Keratinocyte (primary cell): Measurements from ENCODE around the gene SMYD3. TPM values are rescaled to one million over a fixed set of nuclear protein-coding genes. Genes with fewer than 3 reads are reported as not detected.

ENCODE experiments used
- DNase-seq: peaks from one replicate; pipeline ENCODE4 v3.0.0-alpha.2; 2011; ENCODE audit warnings: low read depth, missing footprints, low spot score
- FAIRE-seq: peaks from 2 replicates; lab custom pipeline; 2011; peaks lifted over from hg19 to GRCh38; lab: Jason Lieb, UNC
- H2AFZ ChIP-seq: 2 replicates; pipeline ENCODE4 v1.6.0; 2012; ENCODE audit warnings: low read length, control low read depth, inconsistent platforms; ENCODE audit not compliant: control insufficient read depth
- H3K27ac ChIP-seq: 2 replicates; pipeline ENCODE4 v1.5.1; 2011; ENCODE audit warnings: low read length; ENCODE audit not compliant: control insufficient read depth, insufficient read depth
- H3K27me3 ChIP-seq: 3 replicates; pipeline ENCODE4 v1.6.0; 2011; ENCODE audit warnings: low read length; ENCODE audit not compliant: control insufficient read depth, insufficient read depth; ENCODE audit errors: extremely low read depth
- H3K36me3 ChIP-seq, 2 experiments: 2 replicates in 1 of 2; 3 replicates in 1 of 2; pipeline ENCODE4 v1.5.1; 2011; ENCODE audit warnings: low read length in 2 of 2, mild to moderate bottlenecking in 1 of 2; ENCODE audit not compliant: control insufficient read depth in 2 of 2, insufficient read depth in 2 of 2; ENCODE audit errors: extremely low read depth in 1 of 2
- H3K4me1 ChIP-seq: 3 replicates; pipeline ENCODE4 v1.5.1; 2011; ENCODE audit warnings: low read length; ENCODE audit not compliant: control insufficient read depth, insufficient read depth; ENCODE audit errors: extremely low read depth
- H3K4me2 ChIP-seq: 3 replicates; pipeline ENCODE4 v1.6.0; 2011; ENCODE audit warnings: low read depth, low read length; ENCODE audit not compliant: control insufficient read depth, insufficient read depth; ENCODE audit errors: extremely low read depth
- H3K4me3 ChIP-seq, 3 experiments: fragments of 200-600 bp in 1 of 3; sonication (generic) in 1 of 3; 2 replicates in 2 of 3; 3 replicates in 1 of 3; pipeline ENCODE4 v1.5.1; 2011 to 2016; ENCODE audit warnings: low read length in 3 of 3, mild to moderate bottlenecking in 3 of 3, control low read depth in 2 of 3, inconsistent platforms in 1 of 3, low read depth in 1 of 3, mixed read lengths in 1 of 3, mixed run types in 1 of 3, moderate library complexity in 1 of 3; ENCODE audit not compliant: control insufficient read depth in 2 of 3, insufficient read depth in 2 of 3; ENCODE audit errors: extremely low read depth in 1 of 3
- H3K79me2 ChIP-seq: 2 replicates; pipeline ENCODE4 v1.6.0; 2012; ENCODE audit warnings: low read length; ENCODE audit not compliant: control insufficient read depth, insufficient read depth
- H3K9ac ChIP-seq: 3 replicates; pipeline ENCODE4 v1.6.0; 2011; ENCODE audit warnings: low read length; ENCODE audit not compliant: control insufficient read depth, insufficient read depth; ENCODE audit errors: extremely low read depth
- H3K9me1 ChIP-seq: 3 replicates; pipeline ENCODE4 v1.6.0; 2011; ENCODE audit warnings: low read length; ENCODE audit not compliant: control insufficient read depth, insufficient read depth; ENCODE audit errors: extremely low read depth
- H3K9me3 ChIP-seq: 2 replicates; pipeline ENCODE4 v1.5.1; 2012; ENCODE audit warnings: low read depth, low read length; ENCODE audit not compliant: control insufficient read depth
- H4K20me1 ChIP-seq: 3 replicates; pipeline ENCODE4 v1.6.0; 2011; ENCODE audit warnings: low read length; ENCODE audit not compliant: control insufficient read depth, insufficient read depth; ENCODE audit errors: extremely low read depth
- CTCF ChIP-seq, 3 experiments: IDR thresholded peaks in 1 of 3; conservative IDR thresholded peaks in 1 of 3; optimal IDR thresholded peaks in 1 of 3; 2 replicates in 2 of 3; 3 replicates in 1 of 3; pipeline versions ENCODE3 to v1.5.1; 2011; ENCODE audit warnings: low read length in 3 of 3, mild to moderate bottlenecking in 3 of 3, moderate library complexity in 2 of 3, control low read depth in 1 of 3, inconsistent platforms in 1 of 3; ENCODE audit not compliant: insufficient read depth in 2 of 3; ENCODE audit errors: extremely low read depth in 1 of 3
- EZH2 ChIP-seq: IDR thresholded peaks from one replicate; pipeline ENCODE4 v1.6.1; 2012; ENCODE audit warnings: inconsistent platforms, mild to moderate bottlenecking, low read length, moderate library complexity
- dilution Hi-C: fragments of 300-500 bp; cut with MboI; formaldehyde crosslinking; loops from one replicate; pipeline ENCODE4 v1.7.0; 2020; ENCODE audit warnings: low sequenced_read_pairs; ENCODE audit not compliant: extremely low pct_ligation_motif_present
- polyA plus RNA-seq, 5 experiments: library from polyadenylated mRNA; depleted of rRNA in 3 of 5; stranded (reverse) in 3 of 5; stranded (forward) in 1 of 5; unstranded in 1 of 5; fragments of >200 nt; gene quantifications; 1 replicate in 1 of 5; 2 replicates in 3 of 5; 3 replicates in 1 of 5; pipeline versions ENCODE4 v1.2.1 to v1.2.3, GENCODE V29; 2011 to 2012; ENCODE audit warnings: missing spikeins in 2 of 5, low read depth in 1 of 5, low replicate concordance in 1 of 5

Gene SMYD3
- polyA plus RNA-seq, 1 donor (not counting 4 experiments of a cell fraction or from before 2014, with no cell fraction given): 31.0 TPM

DNA sequence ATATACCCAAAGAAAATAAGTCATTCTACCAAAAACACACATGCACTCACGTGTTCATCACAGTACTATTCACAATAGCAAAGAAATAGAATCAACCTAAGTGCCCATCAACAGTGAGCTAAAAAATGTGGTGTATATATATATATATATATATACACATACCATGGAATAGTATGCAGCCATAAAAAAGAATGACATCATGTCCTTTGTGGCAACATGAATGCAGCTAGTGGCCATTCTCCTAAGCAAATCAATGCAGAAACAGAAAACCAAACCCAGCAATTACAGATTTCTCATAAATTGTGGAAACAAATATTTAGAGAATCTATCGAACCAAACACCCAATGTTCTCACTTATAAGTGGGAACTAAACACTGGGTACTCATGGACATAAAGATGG lies 585.7 kb downstream of the SMYD3 start:
- dilution Hi-C loops: no loop called here
- Histone ChIP-seq H3K27me3 (no peaks in the 10 kb centered on the region), H4K20me1 (no peaks in the 10 kb centered on the region), H3K9me3 (no peaks in the 10 kb centered on the region), H3K4me3 (no peak overlapping the region), H3K79me2 (no peaks in the 10 kb centered on the region), H3K4me2 (no peak overlapping the region), H3K9me1 (no peaks in the 10 kb centered on the region), H3K36me3 (no peaks in the 10 kb centered on the region), H2AFZ (no peak overlapping the region), H3K27ac (no peak overlapping the region), H3K9ac (no peak overlapping the region), H3K4me1 (no peaks in the 10 kb centered on the region)
- DNase-seq: no peak
- TF ChIP-seq EZH2 (no peak), CTCF (optimal IDR thresholded peaks at IDR 0.05 in 1 of 3, IDR thresholded peaks at IDR 0.05 in 1 of 3, conservative IDR thresholded peaks at IDR 0.05 in 1 of 3; ENCODE audit: extremely low read depth in 1 of 3, insufficient read depth in 2 of 3, low read length in 3 of 3) (no peak)
- FAIRE-seq: no peak

GRCh38 chr1:245917403-245917802 lies 589.7 kb downstream of the SMYD3 start:
- no peak overlapping the region for H3K4me2 ChIP-seq
- dilution Hi-C loops: no loop called here

More at GRCh38 chr1:245917403-245917802, 589.7 kb downstream of the SMYD3 start:
- Histone ChIP-seq H3K9me1 (no peaks in the 10 kb centered on the region), H3K4me1 (no peaks in the 10 kb centered on the region), H2AFZ (no peak overlapping the region), H3K4me3 (no peak overlapping the region), H3K27ac (no peak overlapping the region), H3K79me2 (no peaks in the 10 kb centered on the region), H4K20me1 (no peaks in the 10 kb centered on the region), H3K9me3 (no peaks in the 10 kb centered on the region), H3K27me3 (no peaks in the 10 kb centered on the region), H3K9ac (no peak overlapping the region), H3K36me3 (no peaks in the 10 kb centered on the region)
- FAIRE-seq: no peak
- TF ChIP-seq CTCF (optimal IDR thresholded peaks at IDR 0.05 in 1 of 3, IDR thresholded peaks at IDR 0.05 in 1 of 3, conservative IDR thresholded peaks at IDR 0.05 in 1 of 3; ENCODE audit: extremely low read depth in 1 of 3, insufficient read depth in 2 of 3, low read length in 3 of 3) (no peak), EZH2 (no peak)
- no peak for DNase-seq
